BE2C (cell line): ENCODE measurements around the gene CCDC134.

Experiments
- DNase-seq: peaks from one replicate; pipeline ENCODE4 v3.0.0-alpha.2; 2020
- H3K27me3 ChIP-seq: fragments of 250-450 bp; sonication (Bioruptor Pico); 2 replicates; pipeline ENCODE4 v1.5.1; 2020; ENCODE audit warnings: mild to moderate bottlenecking
- H3K36me3 ChIP-seq: fragments of 250-450 bp; sonication (Bioruptor Pico); 2 replicates; pipeline ENCODE4 v1.5.1; 2020; ENCODE audit warnings: mild to moderate bottlenecking
- H3K4me1 ChIP-seq: fragments of 250-450 bp; sonication (Bioruptor Pico); 2 replicates; pipeline ENCODE4 v1.5.1; 2020
- H3K4me3 ChIP-seq: 2 replicates; pipeline ENCODE4 v1.5.1; 2011; ENCODE audit warnings: low read depth, low read length
- H3K9me3 ChIP-seq: fragments of 250-450 bp; sonication (Bioruptor Pico); 2 replicates; pipeline ENCODE4 v1.5.1; 2020
- TF ChIP-seq, protein P1 (sequence below): IDR thresholded peaks from 2 replicates; pipeline ENCODE4 v1.5.1; 2012; ENCODE audit warnings: mild to moderate bottlenecking, low read depth, low read length

CCDC134 gene

DNA sequence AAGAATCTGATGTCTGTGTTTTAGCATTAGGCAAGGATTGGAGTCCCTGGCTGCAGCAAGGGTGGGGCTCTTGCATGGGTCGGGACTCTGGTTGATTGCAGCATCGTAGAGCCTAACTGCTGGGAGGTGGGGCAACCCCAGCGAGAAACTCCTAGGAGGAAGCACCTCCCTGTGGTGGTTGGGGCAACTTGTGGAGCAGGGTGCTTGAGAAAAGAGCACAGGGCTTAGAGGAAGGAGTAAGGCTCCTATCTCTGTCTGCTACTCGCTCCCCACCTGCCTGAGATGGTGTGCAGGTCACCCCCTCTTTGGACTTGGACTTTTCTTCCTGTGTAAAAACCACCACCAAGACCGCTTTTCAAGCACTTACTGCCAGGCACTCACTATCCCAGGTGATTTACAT is 48.0 kb downstream of the CCDC134 start:
- Histone ChIP-seq H3K4me3 (no peak overlapping the region), H3K27me3 (no peaks in the 10 kb centered on the region), H3K4me1 (peaks cover 20% of the 10 kb centered on the region), H3K9me3 (no peaks in the 10 kb centered on the region), H3K36me3 (peaks cover 42% of the 10 kb centered on the region)
- TF ChIP-seq, protein P1, sequence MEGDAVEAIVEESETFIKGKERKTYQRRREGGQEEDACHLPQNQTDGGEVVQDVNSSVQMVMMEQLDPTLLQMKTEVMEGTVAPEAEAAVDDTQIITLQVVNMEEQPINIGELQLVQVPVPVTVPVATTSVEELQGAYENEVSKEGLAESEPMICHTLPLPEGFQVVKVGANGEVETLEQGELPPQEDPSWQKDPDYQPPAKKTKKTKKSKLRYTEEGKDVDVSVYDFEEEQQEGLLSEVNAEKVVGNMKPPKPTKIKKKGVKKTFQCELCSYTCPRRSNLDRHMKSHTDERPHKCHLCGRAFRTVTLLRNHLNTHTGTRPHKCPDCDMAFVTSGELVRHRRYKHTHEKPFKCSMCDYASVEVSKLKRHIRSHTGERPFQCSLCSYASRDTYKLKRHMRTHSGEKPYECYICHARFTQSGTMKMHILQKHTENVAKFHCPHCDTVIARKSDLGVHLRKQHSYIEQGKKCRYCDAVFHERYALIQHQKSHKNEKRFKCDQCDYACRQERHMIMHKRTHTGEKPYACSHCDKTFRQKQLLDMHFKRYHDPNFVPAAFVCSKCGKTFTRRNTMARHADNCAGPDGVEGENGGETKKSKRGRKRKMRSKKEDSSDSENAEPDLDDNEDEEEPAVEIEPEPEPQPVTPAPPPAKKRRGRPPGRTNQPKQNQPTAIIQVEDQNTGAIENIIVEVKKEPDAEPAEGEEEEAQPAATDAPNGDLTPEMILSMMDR, result no peak
- no peak for DNase-seq

DNA sequence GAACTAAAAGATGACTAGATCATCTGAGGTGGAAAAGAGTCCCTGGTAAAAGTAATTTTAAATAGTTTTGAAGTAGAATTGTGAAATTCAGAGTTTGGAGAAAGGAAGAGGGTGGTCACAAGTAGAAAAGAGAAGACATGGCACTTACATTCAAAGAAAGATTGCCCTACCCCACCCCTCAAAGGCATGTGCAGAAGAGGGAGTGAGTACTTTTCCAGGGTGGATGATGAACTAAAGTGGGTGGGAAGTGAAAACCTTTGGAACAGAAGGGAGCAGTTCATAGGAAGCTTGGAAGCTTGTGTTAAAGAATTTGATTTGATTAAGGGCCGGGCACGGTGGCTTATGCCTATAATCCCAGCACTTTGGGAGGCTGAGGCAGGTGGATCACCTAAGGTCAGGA is 56.0 kb downstream of the CCDC134 start:
- no peak for DNase-seq
- H3K36me3 ChIP-seq, result peaks cover 7% of the 10 kb centered on the region
- TF ChIP-seq, protein P1, result no peak
- no peaks in the 10 kb centered on the region for H3K9me3 ChIP-seq
- peaks cover 4% of the 10 kb centered on the region for H3K4me1 ChIP-seq
- H3K27me3 ChIP-seq, result no peaks in the 10 kb centered on the region
- H3K4me3 ChIP-seq, result no peak overlapping the region

DNA sequence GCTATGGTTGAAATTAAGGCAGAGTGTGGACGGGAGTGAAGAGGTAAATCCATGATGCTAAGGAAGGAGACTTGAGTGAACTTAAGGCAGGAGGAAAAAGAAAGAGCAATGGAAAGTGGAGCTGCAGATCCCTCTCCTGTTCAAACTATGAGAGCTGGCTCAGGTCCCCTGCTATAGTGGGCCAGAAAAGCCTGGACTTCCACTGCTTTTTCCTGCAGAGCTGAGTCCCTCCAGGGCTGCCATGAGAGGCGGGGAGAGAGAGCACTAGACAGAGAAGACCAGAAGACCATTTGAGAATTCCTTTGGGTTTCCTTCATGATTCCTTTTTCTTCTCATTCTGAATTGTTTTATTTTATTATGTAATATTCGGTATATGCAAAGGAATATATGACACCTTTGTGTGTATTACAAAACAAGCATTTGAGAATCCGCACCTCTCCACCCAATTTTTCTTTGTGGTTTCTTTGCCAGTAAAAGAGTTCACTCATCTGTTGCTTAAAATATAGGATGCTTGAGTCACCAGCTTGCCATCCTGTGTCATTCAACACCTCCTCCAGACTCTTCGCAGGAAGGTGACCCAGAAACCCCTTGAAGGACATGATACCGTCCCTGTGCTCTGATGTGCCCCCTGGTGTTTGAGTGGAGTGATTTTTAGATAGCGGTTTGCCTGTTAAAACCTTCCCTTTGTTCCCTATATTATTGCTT is 56.8 kb downstream of the CCDC134 start:
- Histone ChIP-seq H3K27me3 (no peaks in the 10 kb centered on the region), H3K4me1 (peaks cover 7% of the 10 kb centered on the region), H3K4me3 (no peak overlapping the region), H3K9me3 (no peaks in the 10 kb centered on the region), H3K36me3 (peaks cover 7% of the 10 kb centered on the region)
- TF ChIP-seq, protein P1, result peak; percentile 76
- peak; percentile 59 for DNase-seq

DNA sequence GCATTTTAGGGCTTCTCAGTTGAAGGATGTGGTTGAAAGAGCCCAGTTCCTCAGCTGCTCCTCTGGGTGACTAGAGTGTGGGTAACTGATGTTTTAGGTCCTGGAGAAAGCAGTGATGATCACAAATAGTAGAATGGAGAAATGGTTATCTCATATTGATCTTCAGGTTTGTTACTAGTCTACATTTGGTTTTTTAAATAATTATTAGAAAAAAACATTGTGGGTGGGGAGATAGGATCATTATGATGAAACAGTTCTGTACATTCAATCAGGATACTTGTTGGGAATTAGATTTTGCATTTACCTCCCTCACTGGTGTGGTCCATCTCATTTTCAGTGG is 57.4 kb downstream of the CCDC134 start:
- H3K9me3 ChIP-seq, result no peaks in the 10 kb centered on the region
- no peak for DNase-seq
- H3K36me3 ChIP-seq, result peaks cover 5% of the 10 kb centered on the region
- H3K4me1 ChIP-seq, result peaks cover 7% of the 10 kb centered on the region
- TF ChIP-seq, protein P1, result no peak
- no peaks in the 10 kb centered on the region for H3K27me3 ChIP-seq
- H3K4me3 ChIP-seq, result no peak overlapping the region

DNA sequence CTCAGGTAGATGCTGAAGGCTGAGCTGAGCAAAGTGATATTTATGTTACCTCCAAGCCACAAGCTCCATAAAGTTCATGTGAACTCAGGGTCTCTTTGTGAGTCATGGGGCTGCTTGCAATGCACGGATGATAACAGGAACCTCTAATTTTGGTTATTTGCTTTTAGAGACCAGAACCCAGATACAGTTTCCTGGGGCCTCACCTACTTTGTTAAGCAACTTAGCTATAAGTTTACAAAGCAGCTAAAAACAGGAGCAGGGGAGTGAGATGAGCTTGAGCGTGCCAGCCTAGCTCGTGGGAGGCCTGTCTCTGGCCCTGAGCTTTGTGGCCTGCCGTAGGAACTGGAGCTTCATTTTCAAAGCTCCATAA is 61.7 kb downstream of the CCDC134 start:
- H3K27me3 ChIP-seq, result no peaks in the 10 kb centered on the region
- peaks cover 26% of the 10 kb centered on the region for H3K36me3 ChIP-seq
- peaks cover 7% of the 10 kb centered on the region for H3K4me1 ChIP-seq
- no peaks in the 10 kb centered on the region for H3K9me3 ChIP-seq
- TF ChIP-seq, protein P1, result no peak
- H3K4me3 ChIP-seq, result no peak overlapping the region
- DNase-seq, result no peak

DNA sequence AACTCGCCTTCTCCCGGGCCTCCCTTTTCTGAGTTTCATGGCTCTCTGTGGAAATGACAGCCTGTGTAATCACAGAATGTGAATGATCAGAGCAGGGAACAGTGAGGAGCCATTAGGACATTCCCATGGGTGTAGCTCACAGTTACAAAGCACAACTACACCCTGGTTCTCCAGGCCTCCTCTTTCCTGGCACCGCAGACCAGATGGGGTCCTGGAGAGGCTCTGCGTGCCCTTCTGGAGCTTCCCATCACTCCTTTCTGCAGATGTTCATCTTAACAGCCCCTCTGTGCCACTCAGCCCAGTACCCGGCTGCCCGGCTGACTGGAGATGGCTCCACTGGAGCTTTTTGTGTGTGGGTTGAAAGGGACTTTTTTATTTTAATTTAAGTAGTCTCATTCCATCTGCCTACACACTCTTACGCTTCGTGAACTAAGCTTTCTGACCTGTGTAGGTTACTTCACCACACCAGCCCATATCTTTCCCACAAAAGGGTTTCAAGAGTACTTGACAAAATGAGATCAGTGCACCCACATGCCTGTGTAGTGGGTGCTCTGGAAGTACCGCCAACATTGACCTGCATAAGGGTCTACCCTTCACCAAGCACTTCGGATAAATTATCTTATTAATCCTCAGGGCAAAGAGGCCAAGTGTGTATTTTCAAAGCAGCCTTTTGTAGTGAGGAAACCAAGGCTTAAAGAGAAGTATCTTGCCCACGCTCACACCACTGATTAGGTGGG is 62.2 kb downstream of the CCDC134 start:
- no peaks in the 10 kb centered on the region for H3K9me3 ChIP-seq
- TF ChIP-seq, protein P1, result no peak
- H3K4me1 ChIP-seq, result peaks cover 3% of the 10 kb centered on the region
- DNase-seq, result peak; percentile 41
- H3K27me3 ChIP-seq, result no peaks in the 10 kb centered on the region
- H3K36me3 ChIP-seq, result peaks cover 31% of the 10 kb centered on the region
- no peak overlapping the region for H3K4me3 ChIP-seq
